OCI-LY1 (cell line): Measurements from ENCODE around the gene ALMS1.
"Not testable (repeated sequence)": the region's sequence is repeated elsewhere in the genome, so short reads cannot be mapped to it uniquely, and the experiment has no call there.

Source experiments
- H2AFZ ChIP-seq: fragments of 200-600 bp; sonication (generic), shearing (Covaris generic); 2 replicates; pipeline ENCODE4 v1.6.0; 2014; ENCODE audit warnings: antibody characterized with exemption, mild to moderate bottlenecking, low read length
- H3F3A ChIP-seq: fragments of 200-600 bp; sonication (generic), shearing (Covaris generic); 2 replicates; pipeline ENCODE4 v1.6.0; 2014; ENCODE audit warnings: mild to moderate bottlenecking, antibody characterized with exemption, low read length, moderate library complexity; ENCODE audit not compliant: insufficient read depth
- H3K27ac ChIP-seq: fragments of 200-600 bp; sonication (generic); 2 replicates; pipeline ENCODE4 v1.5.1; 2014; ENCODE audit warnings: low read length, mixed run types, mild to moderate bottlenecking, low read depth; ENCODE audit not compliant: poor library complexity, severe bottlenecking
- H3K27me3 ChIP-seq: fragments of 200-600 bp; sonication (generic); 2 replicates; pipeline ENCODE4 v1.6.0; 2014; ENCODE audit warnings: antibody characterized with exemption, mild to moderate bottlenecking, low read length, moderate library complexity; ENCODE audit not compliant: insufficient read depth
- H3K36me3 ChIP-seq: fragments of 200-600 bp; sonication (generic); 2 replicates; pipeline ENCODE4 v1.6.1; 2014; ENCODE audit warnings: mild to moderate bottlenecking, antibody characterized with exemption, low read length, moderate library complexity, mixed read lengths; ENCODE audit not compliant: insufficient read depth
- H3K4me1 ChIP-seq: fragments of 200-600 bp; sonication (generic); 2 replicates; pipeline ENCODE4 v1.5.1; 2014; ENCODE audit warnings: mild to moderate bottlenecking, low read length, moderate library complexity; ENCODE audit not compliant: insufficient read depth, severe bottlenecking
- H3K4me2 ChIP-seq: fragments of 200-600 bp; sonication (generic), shearing (Covaris generic); 2 replicates; pipeline ENCODE4 v1.6.1; 2014; ENCODE audit warnings: low read length
- H3K4me3 ChIP-seq: fragments of 200-600 bp; sonication (generic); 2 replicates; pipeline ENCODE4 v1.5.1; 2014; ENCODE audit warnings: low read length, low read depth, mild to moderate bottlenecking, mixed read lengths; ENCODE audit not compliant: poor library complexity, severe bottlenecking
- H3K79me2 ChIP-seq: fragments of 200-600 bp; shearing (Covaris generic); 2 replicates; pipeline ENCODE4 v1.6.1; 2016; ENCODE audit warnings: mixed run types, low read length, mixed read lengths; ENCODE audit not compliant: insufficient read depth
- H3K9ac ChIP-seq: fragments of 200-600 bp; sonication (generic), shearing (Covaris generic); 2 replicates; pipeline ENCODE4 v1.6.1; 2014; ENCODE audit warnings: mild to moderate bottlenecking, low read length, mixed read lengths
- H3K9me2 ChIP-seq: fragments of 200-600 bp; sonication (generic), shearing (Covaris generic); 2 replicates; pipeline ENCODE4 v1.6.1; 2014; ENCODE audit warnings: low read depth, mild to moderate bottlenecking, low read length, mixed read lengths
- H3K9me3 ChIP-seq: fragments of 200-600 bp; shearing (Covaris generic); 2 replicates; pipeline ENCODE4 v1.6.1; 2014; ENCODE audit warnings: low read length, mixed read lengths
- H4K20me1 ChIP-seq: fragments of 200-600 bp; sonication (generic), shearing (Covaris generic); 2 replicates; pipeline ENCODE4 v1.6.0; 2016; ENCODE audit warnings: mild to moderate bottlenecking, low read length; ENCODE audit not compliant: insufficient read depth
- CTCF ChIP-seq: fragments of 200-600 bp; sonication (generic), shearing (Covaris generic); IDR thresholded peaks from 2 replicates; pipeline ENCODE4 v1.5.1; 2017; ENCODE audit warnings: mild to moderate bottlenecking, antibody characterized with exemption, low read length, moderate library complexity, mixed read lengths
- EZH2 ChIP-seq: fragments of 200-600 bp; sonication (generic), shearing (Covaris generic); IDR thresholded peaks from 2 replicates; pipeline ENCODE4 v1.8.0; 2017; ENCODE audit warnings: borderline replicate concordance, mixed run types, mild to moderate bottlenecking, antibody characterized with exemption, low read length, moderate library complexity, mixed read lengths

Gene ALMS1

GRCh38 chr2:73601780-73602179 lies 216.1 kb downstream of the ALMS1 start:
- peaks cover 6% of the 10 kb centered on the region; the same call in 1 of the 2 replicates for H3K36me3 ChIP-seq
- no peak overlapping the region for H3K9ac ChIP-seq
- H3K4me1 ChIP-seq: no peaks in the 10 kb centered on the region
- H2AFZ ChIP-seq: no peak overlapping the region
- TF ChIP-seq EZH2 (no peak), CTCF (no peak)
- no peaks in the 10 kb centered on the region for H3K9me3 ChIP-seq
- no peaks in the 10 kb centered on the region for H4K20me1 ChIP-seq
- H3K79me2 ChIP-seq: no peaks in the 10 kb centered on the region
- no peaks in the 10 kb centered on the region for H3K27me3 ChIP-seq
- H3K4me3 ChIP-seq: no peak overlapping the region
- no peaks in the 10 kb centered on the region for H3K9me2 ChIP-seq
- no peaks in the 10 kb centered on the region for H3F3A ChIP-seq
- H3K4me2 ChIP-seq: no peak overlapping the region
- no peak overlapping the region for H3K27ac ChIP-seq

GRCh38 chr2:73603099-73603588 lies 217.5 kb downstream of the ALMS1 start:
- not testable (repeated sequence) for H3K79me2 ChIP-seq, H3K36me3 ChIP-seq, H2AFZ ChIP-seq, H3K9me2 ChIP-seq, H4K20me1 ChIP-seq, H3K4me1 ChIP-seq, H3K4me3 ChIP-seq, H3K9me3 ChIP-seq, H3K9ac ChIP-seq, H3F3A ChIP-seq, H3K4me2 ChIP-seq, H3K27me3 ChIP-seq, H3K27ac ChIP-seq

- not testable (repeated sequence) for H3K9ac ChIP-seq, H3K36me3 ChIP-seq, H4K20me1 ChIP-seq, H3K4me1 ChIP-seq, H3K79me2 ChIP-seq, H3K4me3 ChIP-seq, H3K27me3 ChIP-seq, H3K9me3 ChIP-seq, H3K4me2 ChIP-seq, H3K27ac ChIP-seq, H3K9me2 ChIP-seq, H3F3A ChIP-seq, H2AFZ ChIP-seq
These were observed 219.0 kb downstream of the ALMS1 start for GRCh38 chr2:73604589-73604988.

GRCh38 chr2:73610111-73610510 lies 224.5 kb downstream of the ALMS1 start:
- Histone ChIP-seq H3K79me2 (no peaks in the 10 kb centered on the region), H3K27me3 (no peaks in the 10 kb centered on the region), H3K4me1 (no peaks in the 10 kb centered on the region), H3K27ac (no peak overlapping the region), H3K4me3 (no peak overlapping the region), H3K4me2 (no peak overlapping the region), H3K9ac (no peak overlapping the region), H4K20me1 (no peaks in the 10 kb centered on the region), H3F3A (no peaks in the 10 kb centered on the region), H3K36me3 (no peaks in the 10 kb centered on the region), H3K9me2 (no peaks in the 10 kb centered on the region), H2AFZ (no peak overlapping the region), H3K9me3 (no peaks in the 10 kb centered on the region)
- no peak for TF ChIP-seq CTCF
- TF ChIP-seq EZH2: no peak
